ELF-1 (cell line): ENCODE data around the gene HLA-DRB1.
"Not testable (repeated sequence)": the region's sequence is repeated elsewhere in the genome, so short reads cannot be mapped to it uniquely, and the experiment has no call there.

ENCODE experiments used
- DNase-seq: peaks from one replicate; pipeline ENCODE4 v3.0.0-alpha.2; 2016; ENCODE audit warnings: low read depth, low spot score

Gene HLA-DRB1

GRCh38 chr6:32562940-32563339 lies 26.7 kb downstream of the HLA-DRB1 start:
- DNase-seq, result no peak

GRCh38 chr6:32559747-32560146 lies 29.9 kb downstream of the HLA-DRB1 start:
- DNase-seq, result no peak

DNA sequence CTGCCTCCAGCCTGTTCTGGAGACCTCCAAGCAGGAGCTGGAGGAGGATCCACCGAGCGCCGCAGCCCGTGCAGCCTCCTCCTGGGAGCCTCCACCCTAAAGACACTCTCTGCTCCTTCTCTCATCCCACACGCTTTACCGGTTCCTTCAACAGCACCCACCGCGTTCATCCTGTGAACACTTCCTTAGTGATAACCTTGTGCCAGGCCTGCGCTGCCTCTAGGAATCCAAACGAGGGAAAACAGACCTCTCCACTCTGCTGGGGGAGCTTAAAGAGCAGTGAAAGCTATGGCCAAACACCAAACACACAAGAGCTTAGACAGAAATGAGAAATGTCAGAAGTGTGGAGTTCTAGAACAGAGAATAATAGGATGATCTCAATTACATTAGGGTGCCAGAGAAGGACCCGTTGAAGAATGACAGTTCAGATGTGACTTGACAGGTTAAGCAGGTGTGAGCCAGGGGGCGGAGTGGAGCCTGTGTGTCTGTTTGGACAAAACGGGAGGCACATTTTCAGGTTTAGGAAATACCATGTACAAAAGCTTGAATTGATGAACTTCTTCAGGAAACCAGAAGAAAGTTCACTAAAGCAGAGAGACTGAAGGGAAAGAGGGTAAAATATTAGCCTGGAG lies 31.1 kb downstream of the HLA-DRB1 start:
- DNase-seq, result peak; percentile 22

GRCh38 chr6:32554116-32554965 lies 35.3 kb downstream of the HLA-DRB1 start:
- no peak for DNase-seq

- no peak for DNase-seq
These were observed 36.5 kb downstream of the HLA-DRB1 start for GRCh38 chr6:32553037-32553742.

DNA sequence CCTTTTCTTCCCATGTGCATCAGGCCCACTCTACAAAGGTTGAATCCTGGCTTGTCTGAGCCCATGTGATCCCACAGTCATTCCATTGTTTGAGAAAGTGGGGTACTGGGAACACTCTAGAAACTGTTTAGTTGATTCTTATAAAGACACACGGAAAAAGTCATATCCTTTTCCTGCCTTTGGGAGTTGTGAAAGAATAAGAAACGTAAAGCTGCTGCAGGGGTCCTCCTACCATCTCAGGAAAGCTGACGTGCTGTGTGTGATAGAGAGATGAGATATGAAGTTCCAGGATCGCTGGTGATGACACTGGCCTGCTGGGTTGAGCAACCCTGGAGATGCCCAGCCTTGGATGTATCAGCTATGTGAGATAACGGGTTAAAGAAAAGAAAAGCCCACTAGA lies 38.2 kb downstream of the HLA-DRB1 start:
- no peak for DNase-seq

DNA sequence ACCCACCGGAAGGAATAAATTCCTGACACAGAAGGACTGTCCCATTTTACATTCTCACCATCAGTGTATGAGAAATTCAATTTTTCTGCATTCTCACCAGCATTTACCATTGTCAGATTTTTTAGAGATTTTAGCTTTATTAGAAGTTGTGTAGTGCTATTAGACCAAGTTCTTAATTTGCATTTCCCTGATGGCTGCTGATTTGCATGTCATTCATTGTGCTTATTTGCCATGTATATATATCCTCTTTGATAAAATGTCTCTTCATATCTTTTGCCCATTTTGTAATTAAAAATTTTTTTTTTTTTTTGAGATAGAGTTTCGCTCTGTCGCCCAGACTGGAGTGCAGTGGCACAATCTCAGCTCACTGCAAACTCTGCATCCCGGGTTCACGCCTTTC lies 49.8 kb downstream of the HLA-DRB1 start:
- no peak for DNase-seq

DNA sequence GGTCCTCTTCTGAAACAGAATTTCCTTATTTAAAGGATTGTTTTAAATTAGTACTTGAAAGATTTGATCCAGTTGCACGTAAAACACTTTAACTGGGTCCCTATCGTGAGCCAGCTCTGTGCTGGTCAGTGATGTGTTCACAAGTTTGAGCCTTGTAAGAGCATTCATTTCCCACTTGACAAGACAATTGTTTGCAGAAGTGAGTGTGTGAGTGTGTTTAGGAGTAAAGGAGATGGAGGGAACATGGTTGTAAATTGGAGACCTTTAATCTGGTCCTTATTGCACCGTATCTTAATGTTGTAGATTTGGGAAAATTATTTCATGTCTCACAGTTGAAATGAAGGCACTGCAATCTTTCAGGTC lies 59.2 kb downstream of the HLA-DRB1 start:
- DNase-seq, result not testable (repeated sequence)

- no peak for DNase-seq
These were observed 59.8 kb downstream of the HLA-DRB1 start, which contains the start of gene HLA-DRB5 for GRCh38 chr6:32529697-32530430. TSS of gene HLA-DRB5 (minus strand) at chr6:32530287. CDS start at chr6:32530224, 63 bp downstream.
